Measurements from ENCODE around the gene LPP. TPM values are rescaled to one million over a fixed set of nuclear protein-coding genes. Genes with fewer than 3 reads are reported as not detected.

Gene LPP
- total RNA-seq, 1 experiment from 2014 or later, result 20.4 TPM

- no peaks in the 10 kb centered on the region for H3K27me3 ChIP-seq (ENCODE audit: low read length)
- H4K20me1 ChIP-seq (ENCODE audit: low read length), result no peaks in the 10 kb centered on the region
- H3F3A ChIP-seq (ENCODE audit: low read length, unreplicated experiment), result no peaks in the 10 kb centered on the region
- H3K27ac ChIP-seq (ENCODE audit: low read length), result no peak overlapping the region
- no peaks in the 10 kb centered on the region for H3K79me2 ChIP-seq (ENCODE audit: low read length)
- POLR2A ChIA-PET (ENCODE audit: unreplicated experiment), result no interaction called here
- TF ChIP-seq EZH2phosphoT487 (IDR thresholded peaks at IDR 0.05; ENCODE audit: borderline replicate concordance, low read length) (no peak), EZH2 (IDR thresholded peaks at IDR 0.05; ENCODE audit: low read length, unreplicated experiment) (no peak)
- TF ChIP-seq, protein P1, sequence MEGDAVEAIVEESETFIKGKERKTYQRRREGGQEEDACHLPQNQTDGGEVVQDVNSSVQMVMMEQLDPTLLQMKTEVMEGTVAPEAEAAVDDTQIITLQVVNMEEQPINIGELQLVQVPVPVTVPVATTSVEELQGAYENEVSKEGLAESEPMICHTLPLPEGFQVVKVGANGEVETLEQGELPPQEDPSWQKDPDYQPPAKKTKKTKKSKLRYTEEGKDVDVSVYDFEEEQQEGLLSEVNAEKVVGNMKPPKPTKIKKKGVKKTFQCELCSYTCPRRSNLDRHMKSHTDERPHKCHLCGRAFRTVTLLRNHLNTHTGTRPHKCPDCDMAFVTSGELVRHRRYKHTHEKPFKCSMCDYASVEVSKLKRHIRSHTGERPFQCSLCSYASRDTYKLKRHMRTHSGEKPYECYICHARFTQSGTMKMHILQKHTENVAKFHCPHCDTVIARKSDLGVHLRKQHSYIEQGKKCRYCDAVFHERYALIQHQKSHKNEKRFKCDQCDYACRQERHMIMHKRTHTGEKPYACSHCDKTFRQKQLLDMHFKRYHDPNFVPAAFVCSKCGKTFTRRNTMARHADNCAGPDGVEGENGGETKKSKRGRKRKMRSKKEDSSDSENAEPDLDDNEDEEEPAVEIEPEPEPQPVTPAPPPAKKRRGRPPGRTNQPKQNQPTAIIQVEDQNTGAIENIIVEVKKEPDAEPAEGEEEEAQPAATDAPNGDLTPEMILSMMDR (conservative IDR thresholded peaks at IDR 0.05; ENCODE audit: low read depth, low read length), result no peak
- no peak overlapping the region for H3K4me3 ChIP-seq (ENCODE audit: low read length)
- intact Hi-C loops (cut with micrococcal nuclease), result no loop called here
- H3K9me2 ChIP-seq (replicated peaks; ENCODE audit: low read length), result no peaks in the 10 kb centered on the region
- CTCF ChIA-PET, result no interaction called here
- H3K4me1 ChIP-seq (ENCODE audit: insufficient read depth, low read length), result no peaks in the 10 kb centered on the region
- DNase-seq, result no peak
- H3K9ac ChIP-seq (ENCODE audit: low read length), result no peak overlapping the region
- H3K4me2 ChIP-seq (ENCODE audit: low read length), result no peak overlapping the region
- H3K9me3 ChIP-seq (ENCODE audit: low read length), result no peaks in the 10 kb centered on the region
- no peaks in the 10 kb centered on the region for H3K36me3 ChIP-seq (ENCODE audit: low read depth, low read length)
- ATAC-seq, result no peak
- no TSS peak for BruUV-seq (replicated peaks)
- no peak overlapping the region for H2AFZ ChIP-seq (ENCODE audit: low read length)
Measured at GRCh38 chr3:188841906-188842305, 687.9 kb downstream of the LPP start.

GRCh38 chr3:188842639-188843038 is 688.7 kb downstream of the LPP start:
- Histone ChIP-seq H3K4me1 (ENCODE audit: insufficient read depth, low read length) (no peaks in the 10 kb centered on the region), H3K27me3 (ENCODE audit: low read length) (no peaks in the 10 kb centered on the region), H4K20me1 (ENCODE audit: low read length) (no peaks in the 10 kb centered on the region), H3K4me2 (ENCODE audit: low read length) (no peak overlapping the region), H3K27ac (ENCODE audit: low read length) (no peak overlapping the region), H3K9ac (ENCODE audit: low read length) (no peak overlapping the region), H3K9me2 (replicated peaks; ENCODE audit: low read length) (no peaks in the 10 kb centered on the region), H3K9me3 (ENCODE audit: low read length) (no peaks in the 10 kb centered on the region), H3F3A (ENCODE audit: low read length, unreplicated experiment) (no peaks in the 10 kb centered on the region), H2AFZ (ENCODE audit: low read length) (no peak overlapping the region), H3K36me3 (ENCODE audit: low read depth, low read length) (no peaks in the 10 kb centered on the region), H3K79me2 (ENCODE audit: low read length) (no peaks in the 10 kb centered on the region), H3K4me3 (ENCODE audit: low read length) (no peak overlapping the region)
- TF ChIP-seq EZH2 (IDR thresholded peaks at IDR 0.05; ENCODE audit: low read length, unreplicated experiment), result no peak
- no peak for TF ChIP-seq EZH2phosphoT487 (IDR thresholded peaks at IDR 0.05; ENCODE audit: borderline replicate concordance, low read length)
- TF ChIP-seq, protein P1 (conservative IDR thresholded peaks at IDR 0.05; ENCODE audit: low read depth, low read length), result no peak
- ChIA-PET CTCF (no interaction called here), POLR2A (ENCODE audit: unreplicated experiment) (no interaction called here)
- DNase-seq, result no peak
- ATAC-seq, result no peak
- intact Hi-C loops (cut with micrococcal nuclease), result no loop called here
- BruUV-seq (replicated peaks), result no TSS peak

DNA sequence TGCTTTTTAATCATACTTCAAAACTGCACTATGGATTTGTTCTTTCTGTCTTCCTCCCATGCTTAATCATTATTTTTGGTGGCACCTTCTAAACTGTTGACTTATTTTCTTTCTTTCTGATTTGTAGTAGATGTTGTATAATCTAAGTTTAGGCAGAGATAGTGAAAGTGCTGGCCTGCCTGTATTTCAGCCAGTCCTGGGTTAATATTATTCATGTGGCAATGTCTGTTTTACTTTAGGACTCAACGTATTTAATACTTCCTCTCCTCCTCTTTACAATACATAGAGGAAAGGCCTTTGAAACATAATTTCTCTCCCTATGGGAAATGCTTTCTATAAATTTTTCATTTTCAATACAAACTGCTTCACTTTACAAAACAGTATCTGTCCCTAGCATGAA is 690.1 kb downstream of the LPP start:
- Histone ChIP-seq H3K79me2 (ENCODE audit: low read length) (no peaks in the 10 kb centered on the region), H3K4me3 (ENCODE audit: low read length) (no peak overlapping the region), H3F3A (ENCODE audit: low read length, unreplicated experiment) (no peaks in the 10 kb centered on the region), H3K4me2 (ENCODE audit: low read length) (no peak overlapping the region), H2AFZ (ENCODE audit: low read length) (no peak overlapping the region), H3K9me2 (replicated peaks; ENCODE audit: low read length) (no peaks in the 10 kb centered on the region), H3K9ac (ENCODE audit: low read length) (no peak overlapping the region), H3K27me3 (ENCODE audit: low read length) (no peaks in the 10 kb centered on the region), H3K4me1 (ENCODE audit: insufficient read depth, low read length) (no peaks in the 10 kb centered on the region), H3K9me3 (ENCODE audit: low read length) (no peaks in the 10 kb centered on the region), H3K36me3 (ENCODE audit: low read depth, low read length) (no peaks in the 10 kb centered on the region), H3K27ac (ENCODE audit: low read length) (no peak overlapping the region), H4K20me1 (ENCODE audit: low read length) (no peaks in the 10 kb centered on the region)
- BruUV-seq (replicated peaks), result no TSS peak
- no peak for DNase-seq
- ATAC-seq, result no peak
- ChIA-PET CTCF (no interaction called here), POLR2A (ENCODE audit: unreplicated experiment) (no interaction called here)
- intact Hi-C loops (cut with micrococcal nuclease), result no loop called here
- TF ChIP-seq, protein P1 (conservative IDR thresholded peaks at IDR 0.05; ENCODE audit: low read depth, low read length), result no peak
- TF ChIP-seq EZH2 (IDR thresholded peaks at IDR 0.05; ENCODE audit: low read length, unreplicated experiment), result no peak
- no peak for TF ChIP-seq EZH2phosphoT487 (IDR thresholded peaks at IDR 0.05; ENCODE audit: borderline replicate concordance, low read length)

Measured in PC-3 (cell line).